Prostate gland (tissue), 2 donors: ENCODE data around the gene DPH1.

ENCODE experiments used
- POLR2A ChIP-seq: fragments of 450-650 bp; IDR thresholded peaks from one replicate; pipeline ENCODE4 v1.6.1; 2016; ENCODE audit warnings: antibody characterized with exemption, mild to moderate bottlenecking
- POLR2AphosphoS5 ChIP-seq: sonication (generic); formaldehyde crosslinking; IDR thresholded peaks from one replicate; pipeline ENCODE4 v1.6.1; 2017; ENCODE audit warnings: antibody characterized with exemption
- TF ChIP-seq, protein P1 (sequence below), 4 experiments: fragments of 200-600 bp in 2 of 4; fragments of 450-650 bp in 2 of 4; sonication (generic) in 2 of 4; IDR thresholded peaks; 1 replicate in 3 of 4; 2 replicates in 1 of 4; pipeline ENCODE4 v1.5.1; 2016 to 2019; ENCODE audit warnings: antibody characterized with exemption in 4 of 4, mild to moderate bottlenecking in 2 of 4, moderate library complexity in 2 of 4

DNA sequence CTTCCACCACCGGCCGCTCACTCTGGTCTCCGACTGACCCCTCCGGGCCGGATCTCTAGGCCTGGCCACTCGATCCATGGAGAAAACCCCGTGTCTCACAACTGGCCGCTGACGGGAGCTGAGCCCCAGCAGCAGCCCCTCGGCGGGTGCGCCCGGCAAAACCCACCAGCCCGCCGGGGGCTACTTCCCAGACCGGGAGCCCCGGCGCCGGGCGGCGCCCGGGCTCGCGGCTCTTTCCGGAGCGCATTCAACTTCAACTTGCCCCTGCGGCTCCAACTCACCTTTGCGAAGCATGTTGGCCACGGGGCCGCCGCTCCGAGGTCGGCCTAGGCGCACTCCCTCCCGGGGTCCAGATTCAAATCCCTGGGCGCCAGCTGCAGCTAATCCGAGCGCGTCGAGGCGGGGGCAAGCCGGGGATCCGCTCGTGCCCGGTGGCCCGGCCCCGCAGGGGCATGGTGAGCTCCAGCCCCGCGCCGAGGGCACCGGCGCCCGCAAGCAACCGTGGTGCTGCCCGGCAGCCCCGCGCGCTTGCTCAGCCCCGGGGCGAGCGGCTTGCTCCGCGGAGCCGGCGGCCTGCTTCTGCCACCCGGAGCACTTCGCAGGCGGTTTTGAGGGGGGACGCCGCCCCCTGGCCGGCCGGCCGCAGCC is 5.3 kb upstream of the DPH1 start:
- TF ChIP-seq, protein P1, sequence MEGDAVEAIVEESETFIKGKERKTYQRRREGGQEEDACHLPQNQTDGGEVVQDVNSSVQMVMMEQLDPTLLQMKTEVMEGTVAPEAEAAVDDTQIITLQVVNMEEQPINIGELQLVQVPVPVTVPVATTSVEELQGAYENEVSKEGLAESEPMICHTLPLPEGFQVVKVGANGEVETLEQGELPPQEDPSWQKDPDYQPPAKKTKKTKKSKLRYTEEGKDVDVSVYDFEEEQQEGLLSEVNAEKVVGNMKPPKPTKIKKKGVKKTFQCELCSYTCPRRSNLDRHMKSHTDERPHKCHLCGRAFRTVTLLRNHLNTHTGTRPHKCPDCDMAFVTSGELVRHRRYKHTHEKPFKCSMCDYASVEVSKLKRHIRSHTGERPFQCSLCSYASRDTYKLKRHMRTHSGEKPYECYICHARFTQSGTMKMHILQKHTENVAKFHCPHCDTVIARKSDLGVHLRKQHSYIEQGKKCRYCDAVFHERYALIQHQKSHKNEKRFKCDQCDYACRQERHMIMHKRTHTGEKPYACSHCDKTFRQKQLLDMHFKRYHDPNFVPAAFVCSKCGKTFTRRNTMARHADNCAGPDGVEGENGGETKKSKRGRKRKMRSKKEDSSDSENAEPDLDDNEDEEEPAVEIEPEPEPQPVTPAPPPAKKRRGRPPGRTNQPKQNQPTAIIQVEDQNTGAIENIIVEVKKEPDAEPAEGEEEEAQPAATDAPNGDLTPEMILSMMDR (IDR thresholded peaks at IDR 0.05), result no peak
- TF ChIP-seq POLR2AphosphoS5, result no peak
- no peak for TF ChIP-seq POLR2A
